GM10266 (cell line): ENCODE measurements around the gene RFNG.

ENCODE experiments used
- DNase-seq: peaks from one replicate; pipeline ENCODE4 v3.0.0; 2012; ENCODE audit errors: extremely low spot score
- TF ChIP-seq, protein P1 (sequence below): IDR thresholded peaks from 2 replicates; pipeline ENCODE4 v1.5.1; 2012; ENCODE audit warnings: mild to moderate bottlenecking, low read depth; ENCODE audit not compliant: control insufficient read depth, insufficient read depth; ENCODE audit errors: missing control alignments

RFNG gene

DNA sequence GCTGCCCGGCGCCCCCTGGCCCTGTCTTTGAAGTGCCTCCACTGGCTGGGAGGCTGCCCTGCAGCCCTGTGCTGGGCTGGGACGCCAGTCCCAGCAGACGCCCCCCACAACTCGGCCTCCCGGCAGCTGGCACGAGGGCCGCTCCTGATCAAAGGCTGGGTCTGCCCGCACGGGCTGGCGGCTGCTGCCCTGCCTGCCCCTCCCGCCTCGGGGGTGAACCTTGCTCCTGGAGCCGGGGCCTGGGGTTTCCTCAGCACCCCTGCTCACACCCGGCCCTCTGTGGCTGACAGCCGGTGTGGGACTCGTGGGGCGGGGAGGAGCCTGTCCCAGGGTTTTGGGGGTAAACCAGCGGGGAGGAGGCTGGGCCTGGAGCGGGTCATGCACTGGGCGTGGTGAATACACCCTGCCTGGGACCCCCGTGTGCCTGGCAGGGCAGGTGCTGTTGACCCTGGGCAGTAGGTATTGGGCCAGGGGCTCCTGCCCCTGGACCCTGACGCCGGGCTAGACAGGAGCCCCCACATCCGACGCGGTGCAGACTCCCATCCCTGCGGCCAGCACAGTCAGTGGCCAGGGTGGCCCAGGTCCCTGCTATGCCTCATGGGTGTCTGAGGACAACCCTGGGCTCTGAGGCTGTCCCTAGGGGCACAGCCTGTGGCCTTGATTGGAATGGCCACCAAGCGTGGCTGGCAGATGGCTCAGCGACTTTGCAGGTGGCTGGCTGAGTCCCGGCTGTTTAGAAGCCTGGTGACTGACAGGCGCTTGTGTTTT, 50.6 kb downstream of the RFNG start:
- TF ChIP-seq, protein P1, sequence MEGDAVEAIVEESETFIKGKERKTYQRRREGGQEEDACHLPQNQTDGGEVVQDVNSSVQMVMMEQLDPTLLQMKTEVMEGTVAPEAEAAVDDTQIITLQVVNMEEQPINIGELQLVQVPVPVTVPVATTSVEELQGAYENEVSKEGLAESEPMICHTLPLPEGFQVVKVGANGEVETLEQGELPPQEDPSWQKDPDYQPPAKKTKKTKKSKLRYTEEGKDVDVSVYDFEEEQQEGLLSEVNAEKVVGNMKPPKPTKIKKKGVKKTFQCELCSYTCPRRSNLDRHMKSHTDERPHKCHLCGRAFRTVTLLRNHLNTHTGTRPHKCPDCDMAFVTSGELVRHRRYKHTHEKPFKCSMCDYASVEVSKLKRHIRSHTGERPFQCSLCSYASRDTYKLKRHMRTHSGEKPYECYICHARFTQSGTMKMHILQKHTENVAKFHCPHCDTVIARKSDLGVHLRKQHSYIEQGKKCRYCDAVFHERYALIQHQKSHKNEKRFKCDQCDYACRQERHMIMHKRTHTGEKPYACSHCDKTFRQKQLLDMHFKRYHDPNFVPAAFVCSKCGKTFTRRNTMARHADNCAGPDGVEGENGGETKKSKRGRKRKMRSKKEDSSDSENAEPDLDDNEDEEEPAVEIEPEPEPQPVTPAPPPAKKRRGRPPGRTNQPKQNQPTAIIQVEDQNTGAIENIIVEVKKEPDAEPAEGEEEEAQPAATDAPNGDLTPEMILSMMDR, result no peak
- no peak for DNase-seq

DNA sequence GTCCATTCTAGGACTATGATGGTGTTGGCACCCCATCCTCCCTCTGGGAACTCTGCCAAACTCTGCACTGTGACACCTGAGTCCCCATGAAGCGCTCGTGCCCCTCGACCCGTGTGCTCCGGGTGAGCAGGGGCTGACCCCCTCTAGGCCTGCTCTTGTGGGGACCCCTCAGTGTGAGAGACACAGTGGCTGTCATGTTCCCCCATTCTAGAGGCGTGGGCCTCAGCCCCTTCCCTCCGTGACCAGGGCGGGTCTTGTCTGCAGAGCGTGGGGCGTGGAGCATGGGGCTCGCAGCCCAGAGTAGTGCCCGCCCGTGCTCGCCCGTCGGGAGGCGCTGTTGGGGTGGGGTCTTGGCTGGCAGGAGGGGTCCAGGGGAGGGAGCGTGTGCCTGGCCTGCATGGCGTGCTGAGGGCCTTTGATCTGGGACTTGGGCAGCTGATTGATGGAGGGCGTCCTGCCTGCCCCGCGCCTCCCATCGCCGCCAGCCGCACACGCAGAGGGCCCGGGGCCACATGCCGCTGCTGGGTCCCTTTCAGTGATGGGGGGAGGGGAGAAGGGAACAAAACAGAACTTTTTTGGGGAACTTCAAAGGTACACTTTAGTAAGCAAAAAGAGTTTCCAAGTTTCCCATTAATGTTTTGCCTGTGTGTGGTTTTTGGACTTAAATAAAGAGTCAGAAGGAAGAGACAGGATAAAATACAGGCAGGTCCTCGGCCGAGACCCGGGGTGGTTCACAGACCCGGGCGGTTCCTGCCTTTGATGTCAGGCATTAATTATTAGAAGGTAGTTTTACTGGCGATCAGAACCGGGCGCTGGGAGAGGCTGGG, 51.4 kb downstream of the RFNG start:
- TF ChIP-seq, protein P1, result no peak
- no peak for DNase-seq

DNA sequence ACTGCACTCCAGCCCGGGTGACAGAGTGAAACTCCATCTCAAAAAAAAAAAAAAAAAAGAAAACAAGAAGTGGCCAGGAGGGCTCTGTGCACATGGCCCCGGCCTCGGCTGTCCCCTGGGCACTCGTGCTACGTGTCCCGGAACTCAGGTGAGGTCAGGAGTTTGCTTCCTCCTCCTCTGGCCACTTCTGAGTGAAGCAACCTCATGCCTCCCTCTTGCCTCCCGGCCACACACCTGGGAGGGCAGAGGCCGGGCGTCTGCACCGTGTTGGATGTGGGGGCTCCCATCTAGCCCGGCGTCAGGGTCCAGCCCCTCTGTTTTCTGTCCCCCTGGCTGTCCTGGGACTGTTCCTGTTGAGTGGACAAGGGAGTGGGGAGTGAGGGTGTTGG, 52.0 kb downstream of the RFNG start:
- TF ChIP-seq, protein P1, result no peak
- DNase-seq, result no peak

DNA sequence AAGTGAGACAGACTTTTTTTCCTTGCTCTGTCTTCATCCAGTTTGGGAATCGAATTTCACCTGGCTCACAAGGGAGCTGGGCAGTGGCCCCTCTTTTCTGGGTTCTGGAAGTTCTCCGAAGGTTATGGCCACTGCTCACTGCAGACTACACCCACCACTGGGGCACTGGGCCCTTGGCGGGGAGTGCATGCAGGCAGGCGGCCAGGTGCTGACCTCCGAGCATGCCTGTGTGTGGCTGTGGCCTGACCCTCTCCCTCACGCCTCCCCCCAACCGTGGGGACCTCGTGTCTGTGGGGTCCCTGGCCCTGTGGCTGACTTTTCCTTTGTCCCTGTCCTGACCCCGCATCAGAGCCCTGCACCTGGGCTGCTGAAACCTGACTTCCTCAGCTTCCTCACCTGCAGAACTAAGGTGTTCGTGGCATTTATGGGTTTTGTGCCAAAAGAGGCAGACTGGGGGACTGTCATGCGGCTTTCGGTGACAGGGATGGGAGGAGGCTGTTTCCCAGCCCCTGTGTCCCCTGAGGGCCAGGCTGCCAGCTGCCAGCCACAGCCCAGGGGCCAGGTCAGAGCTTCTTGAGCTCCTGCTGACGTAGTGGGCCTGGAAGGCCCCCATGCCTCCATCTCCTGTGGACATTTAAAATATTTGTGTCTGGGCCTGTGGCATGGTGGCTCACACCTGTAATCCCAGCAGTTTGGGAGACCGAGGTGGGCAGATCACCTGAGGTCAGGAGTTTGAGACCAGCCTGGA, 52.7 kb downstream of the RFNG start:
- DNase-seq, result no peak
- TF ChIP-seq, protein P1, result no peak

DNA sequence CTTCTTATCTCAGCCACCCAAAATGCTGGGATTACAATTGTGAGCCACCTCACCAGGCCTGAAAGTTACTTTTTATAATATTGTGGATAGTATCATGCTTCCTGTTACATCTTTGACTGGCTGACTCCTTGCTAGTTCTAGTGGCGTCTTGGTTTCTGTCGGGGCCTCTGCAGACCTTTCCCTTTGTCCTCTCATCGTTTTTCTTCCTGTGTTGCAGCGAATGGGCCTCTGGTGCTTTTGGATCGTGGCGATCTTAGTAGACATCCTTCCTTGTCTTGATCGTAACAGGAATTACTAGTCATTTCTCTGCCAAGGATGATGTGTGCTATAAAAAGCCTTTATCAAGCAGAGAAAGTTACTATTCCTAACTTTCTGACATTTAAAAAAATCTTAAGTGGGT, 53.4 kb downstream of the RFNG start:
- no peak for DNase-seq
- TF ChIP-seq, protein P1, result no peak
